ENCODE measurements around the gene NES. TPM values are rescaled to one million over a fixed set of nuclear protein-coding genes. Genes with fewer than 3 reads are reported as not detected.

Gene NES
- total and polyA plus RNA-seq, 4 donors: 0.15 to 3.1 (median 1.9) TPM

DNA sequence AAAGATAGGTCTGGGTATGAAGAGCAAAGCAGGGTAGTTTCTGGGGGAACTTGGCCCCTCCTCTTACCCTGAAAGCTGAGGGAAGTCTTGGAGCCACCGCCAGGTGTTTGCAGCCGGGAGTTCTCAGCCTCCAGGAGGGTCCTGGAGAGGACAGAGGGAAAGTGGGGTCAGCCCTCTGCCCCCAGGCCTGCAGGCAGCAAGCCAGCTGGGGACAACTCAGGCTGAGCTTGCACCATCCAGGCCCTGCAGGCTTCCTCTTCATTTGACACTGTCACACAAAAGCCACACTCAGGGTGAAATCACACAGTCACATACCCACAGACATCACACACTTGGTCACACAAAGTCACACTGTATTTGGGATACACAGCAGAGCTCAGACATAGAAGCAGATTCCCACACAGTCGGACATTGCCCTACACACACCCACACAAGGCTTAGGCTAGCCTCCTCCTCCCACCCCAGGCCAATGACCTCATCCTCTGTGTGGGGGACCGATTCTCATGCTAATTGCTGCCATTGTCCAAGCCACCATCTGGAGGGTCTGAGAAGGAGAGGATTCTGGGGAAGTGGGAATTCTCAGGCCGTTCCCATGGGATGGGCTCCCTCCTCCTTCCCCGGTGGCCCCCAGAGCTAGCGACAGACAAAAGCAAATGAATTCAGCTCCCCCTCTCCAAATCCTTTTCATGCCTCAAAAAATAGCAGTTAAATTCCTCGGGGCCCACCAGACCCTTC, 3.7 kb downstream of the NES start:
- Histone ChIP-seq H3K27ac (ENCODE audit: low read depth in 1 of 2, low read length in 2 of 2) (no peak overlapping the region), H3K4me1 (ENCODE audit: control insufficient read depth in 4 of 4, insufficient read depth in 4 of 4, low read length in 3 of 4) (peaks cover 0 to 20% (median 5%) of the 10 kb centered on the region in 4 donors)
- 60% methylated on average over 8 of the region's 8 CpGs for WGBS

DNA sequence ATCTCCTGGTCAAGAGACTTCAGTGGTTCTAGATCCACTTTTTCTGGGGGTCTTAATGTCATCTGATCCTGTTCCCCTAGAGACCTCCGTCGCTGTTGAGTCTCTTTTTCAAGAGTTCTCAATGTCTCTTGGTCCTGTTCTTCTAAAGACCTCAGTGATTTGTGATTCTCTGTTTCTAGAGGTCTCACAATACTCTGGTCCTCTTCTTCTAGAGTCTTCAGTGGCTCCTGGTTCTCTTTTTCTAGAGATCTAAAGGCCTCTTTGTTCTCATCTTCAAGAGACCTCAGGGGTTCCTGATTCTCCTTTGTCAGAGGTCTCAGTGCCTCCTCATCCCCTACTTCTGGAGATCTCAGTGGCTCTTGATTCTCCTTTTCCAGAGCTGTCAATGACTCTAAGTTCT, 5.4 kb downstream of the NES start:
- Histone ChIP-seq H3K27me3 (ENCODE audit: control insufficient read depth in 4 of 4, insufficient read depth in 4 of 4, low read length in 3 of 4) (no peaks in the 10 kb centered on the region), H3K4me1 (ENCODE audit: control insufficient read depth in 4 of 4, insufficient read depth in 4 of 4, low read length in 3 of 4) (peaks cover 0 to 26% (median 0%) of the 10 kb centered on the region in 4 donors)

More for the DNA sequence above, 3.7 kb downstream of the NES start:
- Histone ChIP-seq H3K27me3 (ENCODE audit: control insufficient read depth in 4 of 4, insufficient read depth in 4 of 4, low read length in 3 of 4) (peaks cover 0 to 6% (median 3%) of the 10 kb centered on the region in 4 donors), H3K36me3 (ENCODE audit: control insufficient read depth in 4 of 4, insufficient read depth in 3 of 4, low read depth in 1 of 4, low read length in 3 of 4) (no peaks in the 10 kb centered on the region), H3K9me3 (ENCODE audit: control insufficient read depth in 4 of 4, low read length in 3 of 4) (no peaks in the 10 kb centered on the region), H3K4me3 (ENCODE audit: low read depth in 1 of 3, low read length in 3 of 3) (no peak overlapping the region), H3K9ac (ENCODE audit: low read depth in 1 of 2, low read length in 2 of 2) (no peak overlapping the region)
- DNase-seq (ENCODE audit: low spot score): no peak
- TF ChIP-seq, protein P1, sequence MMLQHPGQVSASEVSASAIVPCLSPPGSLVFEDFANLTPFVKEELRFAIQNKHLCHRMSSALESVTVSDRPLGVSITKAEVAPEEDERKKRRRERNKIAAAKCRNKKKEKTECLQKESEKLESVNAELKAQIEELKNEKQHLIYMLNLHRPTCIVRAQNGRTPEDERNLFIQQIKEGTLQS (IDR thresholded peaks at IDR 0.05): no peak
- peak in 1 of 2 donors; percentile 36 for TF ChIP-seq RXRA (IDR thresholded peaks at IDR 0.05)

More for the DNA sequence above, 5.4 kb downstream of the NES start:
- DNase-seq (ENCODE audit: low spot score): no peak
- Histone ChIP-seq H3K9ac (ENCODE audit: low read depth in 1 of 2, low read length in 2 of 2) (no peak overlapping the region), H3K9me3 (ENCODE audit: control insufficient read depth in 4 of 4, low read length in 3 of 4) (no peaks in the 10 kb centered on the region), H3K4me3 (ENCODE audit: low read depth in 1 of 3, low read length in 3 of 3) (no peak overlapping the region), H3K27ac (ENCODE audit: low read depth in 1 of 2, low read length in 2 of 2) (no peak overlapping the region), H3K36me3 (ENCODE audit: control insufficient read depth in 4 of 4, insufficient read depth in 3 of 4, low read depth in 1 of 4, low read length in 3 of 4) (no peaks in the 10 kb centered on the region)
- WGBS: 95% methylated on average over 2 of the region's 2 CpGs
- TF ChIP-seq RXRA (IDR thresholded peaks at IDR 0.05) (no peak), RAD21 (IDR thresholded peaks at IDR 0.05) (no peak), YY1 (IDR thresholded peaks at IDR 0.05) (no peak), FOXA2 (IDR thresholded peaks at IDR 0.05) (no peak), NR2F2 (IDR thresholded peaks at IDR 0.05) (no peak), TAF1 (conservative IDR thresholded peaks at IDR 0.05) (no peak), HNF4A (conservative IDR thresholded peaks at IDR 0.05) (no peak)
- TF ChIP-seq, protein P2, sequence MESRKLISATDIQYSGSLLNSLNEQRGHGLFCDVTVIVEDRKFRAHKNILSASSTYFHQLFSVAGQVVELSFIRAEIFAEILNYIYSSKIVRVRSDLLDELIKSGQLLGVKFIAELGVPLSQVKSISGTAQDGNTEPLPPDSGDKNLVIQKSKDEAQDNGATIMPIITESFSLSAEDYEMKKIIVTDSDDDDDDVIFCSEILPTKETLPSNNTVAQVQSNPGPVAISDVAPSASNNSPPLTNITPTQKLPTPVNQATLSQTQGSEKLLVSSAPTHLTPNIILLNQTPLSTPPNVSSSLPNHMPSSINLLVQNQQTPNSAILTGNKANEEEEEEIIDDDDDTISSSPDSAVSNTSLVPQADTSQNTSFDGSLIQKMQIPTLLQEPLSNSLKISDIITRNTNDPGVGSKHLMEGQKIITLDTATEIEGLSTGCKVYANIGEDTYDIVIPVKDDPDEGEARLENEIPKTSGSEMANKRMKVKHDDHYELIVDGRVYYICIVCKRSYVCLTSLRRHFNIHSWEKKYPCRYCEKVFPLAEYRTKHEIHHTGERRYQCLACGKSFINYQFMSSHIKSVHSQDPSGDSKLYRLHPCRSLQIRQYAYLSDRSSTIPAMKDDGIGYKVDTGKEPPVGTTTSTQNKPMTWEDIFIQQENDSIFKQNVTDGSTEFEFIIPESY (IDR thresholded peaks at IDR 0.05): no peak
- TF ChIP-seq, protein P3, sequence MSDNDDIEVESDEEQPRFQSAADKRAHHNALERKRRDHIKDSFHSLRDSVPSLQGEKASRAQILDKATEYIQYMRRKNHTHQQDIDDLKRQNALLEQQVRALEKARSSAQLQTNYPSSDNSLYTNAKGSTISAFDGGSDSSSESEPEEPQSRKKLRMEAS (IDR thresholded peaks at IDR 0.05): no peak
- TF ChIP-seq, protein P4, sequence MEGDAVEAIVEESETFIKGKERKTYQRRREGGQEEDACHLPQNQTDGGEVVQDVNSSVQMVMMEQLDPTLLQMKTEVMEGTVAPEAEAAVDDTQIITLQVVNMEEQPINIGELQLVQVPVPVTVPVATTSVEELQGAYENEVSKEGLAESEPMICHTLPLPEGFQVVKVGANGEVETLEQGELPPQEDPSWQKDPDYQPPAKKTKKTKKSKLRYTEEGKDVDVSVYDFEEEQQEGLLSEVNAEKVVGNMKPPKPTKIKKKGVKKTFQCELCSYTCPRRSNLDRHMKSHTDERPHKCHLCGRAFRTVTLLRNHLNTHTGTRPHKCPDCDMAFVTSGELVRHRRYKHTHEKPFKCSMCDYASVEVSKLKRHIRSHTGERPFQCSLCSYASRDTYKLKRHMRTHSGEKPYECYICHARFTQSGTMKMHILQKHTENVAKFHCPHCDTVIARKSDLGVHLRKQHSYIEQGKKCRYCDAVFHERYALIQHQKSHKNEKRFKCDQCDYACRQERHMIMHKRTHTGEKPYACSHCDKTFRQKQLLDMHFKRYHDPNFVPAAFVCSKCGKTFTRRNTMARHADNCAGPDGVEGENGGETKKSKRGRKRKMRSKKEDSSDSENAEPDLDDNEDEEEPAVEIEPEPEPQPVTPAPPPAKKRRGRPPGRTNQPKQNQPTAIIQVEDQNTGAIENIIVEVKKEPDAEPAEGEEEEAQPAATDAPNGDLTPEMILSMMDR (IDR thresholded peaks at IDR 0.05; ENCODE audit: low read depth, low read length, missing input control): no peak
- TF ChIP-seq, protein P5, sequence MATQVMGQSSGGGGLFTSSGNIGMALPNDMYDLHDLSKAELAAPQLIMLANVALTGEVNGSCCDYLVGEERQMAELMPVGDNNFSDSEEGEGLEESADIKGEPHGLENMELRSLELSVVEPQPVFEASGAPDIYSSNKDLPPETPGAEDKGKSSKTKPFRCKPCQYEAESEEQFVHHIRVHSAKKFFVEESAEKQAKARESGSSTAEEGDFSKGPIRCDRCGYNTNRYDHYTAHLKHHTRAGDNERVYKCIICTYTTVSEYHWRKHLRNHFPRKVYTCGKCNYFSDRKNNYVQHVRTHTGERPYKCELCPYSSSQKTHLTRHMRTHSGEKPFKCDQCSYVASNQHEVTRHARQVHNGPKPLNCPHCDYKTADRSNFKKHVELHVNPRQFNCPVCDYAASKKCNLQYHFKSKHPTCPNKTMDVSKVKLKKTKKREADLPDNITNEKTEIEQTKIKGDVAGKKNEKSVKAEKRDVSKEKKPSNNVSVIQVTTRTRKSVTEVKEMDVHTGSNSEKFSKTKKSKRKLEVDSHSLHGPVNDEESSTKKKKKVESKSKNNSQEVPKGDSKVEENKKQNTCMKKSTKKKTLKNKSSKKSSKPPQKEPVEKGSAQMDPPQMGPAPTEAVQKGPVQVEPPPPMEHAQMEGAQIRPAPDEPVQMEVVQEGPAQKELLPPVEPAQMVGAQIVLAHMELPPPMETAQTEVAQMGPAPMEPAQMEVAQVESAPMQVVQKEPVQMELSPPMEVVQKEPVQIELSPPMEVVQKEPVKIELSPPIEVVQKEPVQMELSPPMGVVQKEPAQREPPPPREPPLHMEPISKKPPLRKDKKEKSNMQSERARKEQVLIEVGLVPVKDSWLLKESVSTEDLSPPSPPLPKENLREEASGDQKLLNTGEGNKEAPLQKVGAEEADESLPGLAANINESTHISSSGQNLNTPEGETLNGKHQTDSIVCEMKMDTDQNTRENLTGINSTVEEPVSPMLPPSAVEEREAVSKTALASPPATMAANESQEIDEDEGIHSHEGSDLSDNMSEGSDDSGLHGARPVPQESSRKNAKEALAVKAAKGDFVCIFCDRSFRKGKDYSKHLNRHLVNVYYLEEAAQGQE (IDR thresholded peaks at IDR 0.05): no peak
- TF ChIP-seq, protein P1 (IDR thresholded peaks at IDR 0.05): no peak
